GM23338 (cell line): ENCODE results near the gene KRTAP4-16. TPM values are rescaled to one million over a fixed set of nuclear protein-coding genes. Genes with fewer than 3 reads are reported as not detected.
"Not testable (repeated sequence)": the region's sequence is repeated elsewhere in the genome, so short reads cannot be mapped to it uniquely, and the experiment has no call there.

Experiments used
- ATAC-seq: fragments of 200-7000 bp; cut with Tn5 transposase; 3 replicates; pipeline ENCODE4 v1.9.1; 2020
- DNase-seq: peaks from one replicate; pipeline ENCODE4 v3.0.0-alpha.2; 2015; ENCODE audit warnings: low spot score
- H2AFZ ChIP-seq: fragments of 200-600 bp; sonication (generic); 2 replicates; pipeline ENCODE4 v1.8.0; 2016; ENCODE audit warnings: antibody characterized with exemption, mild to moderate bottlenecking, moderate library complexity
- H3F3A ChIP-seq: fragments of 200-600 bp; sonication (generic); replicated peaks from 2 replicates; pipeline ENCODE4 v1.8.0; 2017; ENCODE audit warnings: antibody characterized with exemption, mixed run types, low read depth
- H3K27ac ChIP-seq: fragments of 200-600 bp; sonication (generic); 2 replicates; pipeline ENCODE4 v1.6.1; 2016; ENCODE audit warnings: low read depth
- H3K27me3 ChIP-seq: fragments of 200-600 bp; sonication (generic); 2 replicates; pipeline ENCODE4 v1.8.0; 2016; ENCODE audit warnings: mild to moderate bottlenecking, mixed run types, moderate library complexity; ENCODE audit not compliant: insufficient read depth
- H3K36me3 ChIP-seq: fragments of 200-600 bp; sonication (generic); 2 replicates; pipeline ENCODE4 v1.8.0; 2016; ENCODE audit warnings: mild to moderate bottlenecking; ENCODE audit not compliant: insufficient read depth
- H3K4me1 ChIP-seq: fragments of 200-600 bp; sonication (generic); 2 replicates; pipeline ENCODE4 v1.8.0; 2016; ENCODE audit warnings: mild to moderate bottlenecking, moderate library complexity; ENCODE audit not compliant: insufficient read depth
- H3K4me2 ChIP-seq: fragments of 200-600 bp; sonication (generic); 2 replicates; pipeline ENCODE4 v1.7.1; 2017; ENCODE audit warnings: mixed run types
- H3K4me3 ChIP-seq: fragments of 200-600 bp; sonication (generic); 2 replicates; pipeline ENCODE4 v1.6.1; 2016; ENCODE audit warnings: mixed run types
- H3K79me2 ChIP-seq: fragments of 200-600 bp; sonication (generic); replicated peaks from 2 replicates; pipeline ENCODE4 v1.8.0; 2017; ENCODE audit warnings: mild to moderate bottlenecking; ENCODE audit not compliant: insufficient read depth
- H3K9me2 ChIP-seq: fragments of 200-600 bp; sonication (generic); 2 replicates; pipeline ENCODE4 v1.8.0; 2017; ENCODE audit not compliant: insufficient read depth
- H4K20me1 ChIP-seq: fragments of 200-600 bp; sonication (generic); replicated peaks from 2 replicates; pipeline ENCODE4 v1.8.0; 2017; ENCODE audit warnings: mild to moderate bottlenecking; ENCODE audit not compliant: insufficient read depth
- H3K27ac Mint-ChIP-seq: 2 replicates; pipeline ENCODE4 v1.8.0; 2020; ENCODE audit warnings: inconsistent platforms, mild to moderate bottlenecking, moderate library complexity, mixed read lengths
- H3K27me3 Mint-ChIP-seq: 3 replicates; pipeline ENCODE4 v1.8.0; 2022; ENCODE audit warnings: low read depth, mild to moderate bottlenecking, moderate library complexity, mixed read lengths, inconsistent platforms; ENCODE audit not compliant: insufficient read depth, poor library complexity
- H3K36me3 Mint-ChIP-seq: 3 replicates; pipeline ENCODE4 v1.8.0; 2021; ENCODE audit warnings: low read depth, mild to moderate bottlenecking, inconsistent platforms, moderate library complexity, mixed read lengths
- H3K4me1 Mint-ChIP-seq: 3 replicates; pipeline ENCODE4 v1.8.0; 2020; ENCODE audit warnings: mild to moderate bottlenecking, inconsistent platforms, mixed read lengths
- H3K4me3 Mint-ChIP-seq: 3 replicates; pipeline ENCODE4 v1.8.0; 2021; ENCODE audit warnings: moderate library complexity, mild to moderate bottlenecking, inconsistent platforms, mixed read lengths
- H3K9me3 Mint-ChIP-seq: 3 replicates; pipeline ENCODE4 v1.8.0; 2020; ENCODE audit warnings: moderate library complexity, mild to moderate bottlenecking, inconsistent platforms, mixed read lengths
- CTCF ChIP-seq, 2 experiments: fragments of 200-600 bp in 1 of 2; sonication (generic) in 1 of 2; conservative IDR thresholded peaks; 2 replicates each; pipeline versions ENCODE4 v1.5.1 to v1.6.1; 2016 to 2017; ENCODE audit warnings: antibody characterized with exemption in 2 of 2, low read depth in 2 of 2, mild to moderate bottlenecking in 2 of 2, moderate library complexity in 1 of 2
- ETS1 ChIP-seq: IDR thresholded peaks from 2 replicates; pipeline ENCODE4 v1.6.1; 2016; ENCODE audit warnings: antibody characterized with exemption
- EZH2 ChIP-seq: fragments of 200-600 bp; sonication (generic); IDR thresholded peaks from one replicate; pipeline ENCODE4 v1.8.0; 2017; ENCODE audit warnings: antibody characterized with exemption, mild to moderate bottlenecking, low read depth; ENCODE audit not compliant: unreplicated experiment
- EZH2phosphoT487 ChIP-seq: fragments of 200-600 bp; sonication (generic); IDR thresholded peaks from one replicate; pipeline ENCODE4 v1.8.1; 2018; ENCODE audit warnings: antibody characterized with exemption; ENCODE audit not compliant: unreplicated experiment
- NANOG ChIP-seq: IDR thresholded peaks from 2 replicates; pipeline ENCODE4 v1.6.1; 2016; ENCODE audit warnings: antibody characterized with exemption, borderline replicate concordance
- REST ChIP-seq: IDR thresholded peaks from one replicate; pipeline ENCODE4 v1.6.1; 2018; ENCODE audit warnings: antibody characterized with exemption; ENCODE audit not compliant: unreplicated experiment
- STAT1 ChIP-seq: IDR thresholded peaks from one replicate; pipeline ENCODE4 v1.6.1; 2016; ENCODE audit warnings: antibody characterized with exemption; ENCODE audit not compliant: unreplicated experiment
- ZNF114 ChIP-seq: fragments of 250-450 bp; sonication (Bioruptor Pico); IDR thresholded peaks from 2 replicates; pipeline ENCODE4 v1.5.0; 2020; ENCODE audit warnings: mild to moderate bottlenecking, moderate library complexity
- ZNF331 ChIP-seq: fragments of 250-450 bp; sonication (Bioruptor Pico); IDR thresholded peaks from 2 replicates; pipeline ENCODE4 v1.5.0; 2020; ENCODE audit warnings: low read depth, mild to moderate bottlenecking, moderate library complexity
- polyA plus RNA-seq: library from polyadenylated mRNA; unstranded; fragments of >200 nt; fragmentation: Nextera tagmentation; extraction: Ambion mirVana; gene quantifications from 2 replicates; pipeline ENCODE4 v1.2.1, GENCODE V29; 2016
- total RNA-seq: library from RNA; depleted of rRNA; stranded (reverse); fragments of >200 nt; shearing (Covaris generic); gene quantifications from 2 replicates; pipeline ENCODE4 v1.2.3, GENCODE V29; 2014

Gene KRTAP4-16
- total and polyA plus RNA-seq, 2 experiments from 2014 or later, result not detected

GRCh38 chr17:41149652-41149985 is 47.6 kb upstream of the KRTAP4-16 start, which contains the start of gene KRTAP4-5 (continued):
- TF ChIP-seq ETS1, result no peak
- no peak for TF ChIP-seq NANOG
- no peak for TF ChIP-seq REST
- TF ChIP-seq EZH2phosphoT487, result no peak

GRCh38 chr17:41148971-41149651 is 47.1 kb upstream of the KRTAP4-16 start:
- H3K36me3 ChIP-seq, H3K4me1 Mint-ChIP-seq, H3K27me3 ChIP-seq, ATAC-seq, H3K79me2 ChIP-seq, H3K4me3 Mint-ChIP-seq, H4K20me1 ChIP-seq, H3K4me2 ChIP-seq, DNase-seq, H3K9me2 ChIP-seq, H3K4me3 ChIP-seq, H3K36me3 Mint-ChIP-seq, H3F3A ChIP-seq, H2AFZ ChIP-seq, H3K27ac ChIP-seq, H3K27ac Mint-ChIP-seq, H3K9me3 Mint-ChIP-seq, H3K4me1 ChIP-seq, H3K27me3 Mint-ChIP-seq: not testable (repeated sequence)

- Mint-ChIP-seq H3K4me1 (peaks cover 3% of the 10 kb centered on the region; the same call in 2 of the 3 replicates), H3K27ac (no peak overlapping the region), H3K36me3 (peaks cover 13% of the 10 kb centered on the region), H3K4me3 (no peak overlapping the region), H3K9me3 (peaks cover 17% of the 10 kb centered on the region), H3K27me3 (peaks cover 5% of the 10 kb centered on the region)
- no peak overlapping the region for H2AFZ ChIP-seq
- no peaks in the 10 kb centered on the region for H3F3A ChIP-seq
- no peak overlapping the region for H3K4me2 ChIP-seq
- no peaks in the 10 kb centered on the region; the same call in 1 of the 2 replicates for H3K36me3 ChIP-seq
- H3K27ac ChIP-seq, result no peak overlapping the region
- no peaks in the 10 kb centered on the region for H4K20me1 ChIP-seq
- 0 out of 2 replicates have a peak, but pooled peaks cover 3% of the 10 kb centered on the region for H3K4me1 ChIP-seq
- H3K79me2 ChIP-seq, result no peaks in the 10 kb centered on the region
- no peaks in the 10 kb centered on the region for H3K9me2 ChIP-seq
- no peak for ATAC-seq
- no peak for DNase-seq
- no peaks in the 10 kb centered on the region for H3K27me3 ChIP-seq
- no peak overlapping the region for H3K4me3 ChIP-seq
- no peak for TF ChIP-seq EZH2phosphoT487
- TF ChIP-seq ZNF331 (CRISPR knock-in tag), result no peak
- no peak for TF ChIP-seq REST
- TF ChIP-seq ZNF114, result no peak
- no peak for TF ChIP-seq CTCF (conservative IDR thresholded peaks at IDR 0.05; ENCODE audit: low read depth in 2 of 2)
- no peak for TF ChIP-seq STAT1
- TF ChIP-seq EZH2, result no peak
- no peak for TF ChIP-seq ETS1
Measured at GRCh38 chr17:41147531-41148204, 45.7 kb upstream of the KRTAP4-16 start.
